SU-DHL-6 (cell line): ENCODE data around the gene SLC30A5.

Experiments
- H2AFZ ChIP-seq: fragments of 200-600 bp; sonication (generic); 2 replicates; pipeline ENCODE4 v1.6.1; 2014; ENCODE audit warnings: low read depth, mild to moderate bottlenecking, moderate library complexity, mixed read lengths, antibody characterized with exemption, low read length; ENCODE audit not compliant: severe bottlenecking
- H3F3A ChIP-seq: fragments of 200-600 bp; shearing (Covaris generic); 2 replicates; pipeline ENCODE4 v1.6.0; 2016; ENCODE audit warnings: antibody characterized with exemption, mild to moderate bottlenecking; ENCODE audit not compliant: insufficient read depth
- H3K27ac ChIP-seq: fragments of 200-600 bp; sonication (generic); 2 replicates; pipeline ENCODE4 v1.5.1; 2016; ENCODE audit warnings: low read depth, mild to moderate bottlenecking, low read length, moderate library complexity, mixed read lengths
- H3K27me3 ChIP-seq: fragments of 200-600 bp; sonication (generic), shearing (Covaris generic); 2 replicates; pipeline ENCODE4 v1.6.0; 2014; ENCODE audit warnings: mild to moderate bottlenecking, low read length
- H3K36me3 ChIP-seq: fragments of 200-600 bp; sonication (generic); 2 replicates; pipeline ENCODE4 v1.6.1; 2014; ENCODE audit warnings: mild to moderate bottlenecking, low read length, mixed read lengths
- H3K4me2 ChIP-seq: fragments of 300-600, 200-600 bp; shearing (Covaris generic), sonication (generic); 2 replicates; pipeline ENCODE4 v1.6.0; 2014; ENCODE audit warnings: low read length, low read depth, mild to moderate bottlenecking; ENCODE audit not compliant: poor library complexity, severe bottlenecking
- H3K4me3 ChIP-seq: fragments of 200-600 bp; sonication (generic); 2 replicates; pipeline ENCODE4 v1.5.1; 2014; ENCODE audit warnings: antibody characterized with exemption, low read length, mild to moderate bottlenecking, mixed read lengths; ENCODE audit not compliant: insufficient read depth, poor library complexity, severe bottlenecking
- H3K79me2 ChIP-seq: fragments of 200-600 bp; sonication (generic); 2 replicates; pipeline ENCODE4 v1.6.1; 2014; ENCODE audit warnings: mild to moderate bottlenecking, low read length, moderate library complexity; ENCODE audit not compliant: insufficient read depth
- H3K9ac ChIP-seq: fragments of 200-600 bp; sonication (generic); 2 replicates; pipeline ENCODE4 v1.7.0; 2014; ENCODE audit warnings: mild to moderate bottlenecking, low read length
- H3K9me2 ChIP-seq: fragments of 200-600 bp; sonication (generic); replicated peaks from 2 replicates; pipeline ENCODE4 v1.6.1; 2014; ENCODE audit warnings: low read length; ENCODE audit not compliant: insufficient read depth
- H3K9me3 ChIP-seq: fragments of 200-600 bp; sonication (generic); 2 replicates; pipeline ENCODE4 v1.6.1; 2014; ENCODE audit warnings: low read length, mixed read lengths; ENCODE audit not compliant: insufficient read depth
- H4K20me1 ChIP-seq: fragments of 200-600 bp; sonication (generic); 2 replicates; pipeline ENCODE4 v1.6.1; 2014; ENCODE audit warnings: low read depth, mild to moderate bottlenecking, antibody characterized with exemption, low read length, moderate library complexity, mixed read lengths
- CTCF ChIP-seq: fragments of 200-600 bp; sonication (generic); IDR thresholded peaks from one replicate; pipeline ENCODE4 v1.5.1; 2017; ENCODE audit warnings: antibody characterized with exemption, mild to moderate bottlenecking, low read length, moderate library complexity; ENCODE audit not compliant: insufficient read depth, poor library complexity, severe bottlenecking
- EZH2phosphoT487 ChIP-seq: fragments of 200-600 bp; sonication (generic), shearing (Covaris generic); conservative IDR thresholded peaks from 2 replicates; pipeline ENCODE4 v1.6.1; 2018; ENCODE audit warnings: mild to moderate bottlenecking, antibody characterized with exemption, low read length, moderate library complexity, mixed read lengths

Gene SLC30A5

GRCh38 chr5:69170495-69170894 lies 76.7 kb downstream of the SLC30A5 start:
- Histone ChIP-seq H3K9me2 (no peaks in the 10 kb centered on the region), H3K27ac (no peak overlapping the region), H3K9ac (no peak overlapping the region), H3K36me3 (peaks cover 54% of the 10 kb centered on the region), H3K27me3 (no peaks in the 10 kb centered on the region), H2AFZ (no peak overlapping the region), H3K79me2 (peaks cover 28% of the 10 kb centered on the region), H3K4me3 (no peak overlapping the region), H4K20me1 (0 out of 2 replicates have a peak, but pooled peaks cover 3% of the 10 kb centered on the region), H3K4me2 (no peak overlapping the region), H3F3A (peaks cover 11% of the 10 kb centered on the region), H3K9me3 (no peaks in the 10 kb centered on the region)
- TF ChIP-seq EZH2phosphoT487 (no peak), CTCF (no peak)

GRCh38 chr5:69170969-69171368 lies 77.2 kb downstream of the SLC30A5 start:
- no peak overlapping the region for H3K9ac ChIP-seq
- no peaks in the 10 kb centered on the region for H3K9me3 ChIP-seq
- no peak overlapping the region for H3K27ac ChIP-seq
- TF ChIP-seq CTCF (no peak), EZH2phosphoT487 (no peak)
- peaks cover 28% of the 10 kb centered on the region for H3K79me2 ChIP-seq
- no peaks in the 10 kb centered on the region for H3K9me2 ChIP-seq
- H3K4me2 ChIP-seq: no peak overlapping the region
- 0 out of 2 replicates have a peak, but pooled peaks cover 4% of the 10 kb centered on the region for H4K20me1 ChIP-seq
- no peak overlapping the region for H3K4me3 ChIP-seq
- H3F3A ChIP-seq: peaks cover 14% of the 10 kb centered on the region
- H2AFZ ChIP-seq: no peak overlapping the region
- H3K27me3 ChIP-seq: no peaks in the 10 kb centered on the region
- peaks cover 56% of the 10 kb centered on the region for H3K36me3 ChIP-seq
